ENCODE measurements around the gene CYBRD1.
"Not testable (repeated sequence)": the region's sequence is repeated elsewhere in the genome, so short reads cannot be mapped to it uniquely, and the experiment has no call there.

CYBRD1 gene

GRCh38 chr2:171530859-171531258, 8.6 kb downstream of the CYBRD1 start:
- not testable (repeated sequence) for H3K4me3 ChIP-seq (ENCODE audit: extremely low read depth, insufficient read depth, low read length, poor library complexity, severe bottlenecking); H3K9me3 ChIP-seq (ENCODE audit: control insufficient read depth, low read length); H3K27ac ChIP-seq (ENCODE audit: low read depth, low read length, severe bottlenecking); H3K36me3 ChIP-seq (ENCODE audit: control insufficient read depth, insufficient read depth, low read length)
- H3K4me1 ChIP-seq (ENCODE audit: control insufficient read depth, insufficient read depth, low read length, poor library complexity, severe bottlenecking): peaks cover 10% of the 10 kb centered on the region
- WGBS, 2 experiments (ENCODE audit: insufficient coverage in 2 of 2): no CpG with 5 or more reads among the region's 1 CpG

DNA sequence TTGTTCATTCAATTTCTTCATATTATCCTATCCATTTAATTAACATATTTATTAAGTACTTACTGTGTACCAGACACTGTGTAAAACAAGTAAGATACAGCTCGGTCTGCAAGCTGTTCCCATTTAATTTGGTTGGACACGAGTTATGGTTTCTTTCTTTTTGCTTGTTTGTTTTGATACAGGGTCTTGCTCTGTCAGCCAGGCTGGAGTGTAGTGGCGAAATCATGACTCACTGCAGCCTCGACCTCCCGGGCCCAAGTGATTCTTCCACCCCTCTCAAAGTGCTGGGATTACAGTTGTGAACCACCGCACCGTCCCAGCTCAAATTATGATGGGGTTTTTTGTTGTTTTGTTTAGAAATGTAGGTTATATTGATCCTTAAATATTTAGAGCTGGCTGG, 9.0 kb downstream of the CYBRD1 start:
- H3K36me3 ChIP-seq (ENCODE audit: control insufficient read depth, insufficient read depth, low read length): peaks cover 5% of the 10 kb centered on the region
- peaks cover 10% of the 10 kb centered on the region for H3K4me1 ChIP-seq (ENCODE audit: control insufficient read depth, insufficient read depth, low read length, poor library complexity, severe bottlenecking)
- no peak overlapping the region for H3K4me3 ChIP-seq (ENCODE audit: extremely low read depth, insufficient read depth, low read length, poor library complexity, severe bottlenecking)
- WGBS, 2 experiments (ENCODE audit: insufficient coverage in 2 of 2): 48 to 83% methylated on average over 1 to 3 of the region's 7 CpGs
- no peaks in the 10 kb centered on the region for H3K9me3 ChIP-seq (ENCODE audit: control insufficient read depth, low read length)
- H3K27ac ChIP-seq (ENCODE audit: low read depth, low read length, severe bottlenecking): no peak overlapping the region

GRCh38 chr2:171531836-171532450, 9.7 kb downstream of the CYBRD1 start:
- Histone ChIP-seq H3K4me1 (ENCODE audit: control insufficient read depth, insufficient read depth, low read length, poor library complexity, severe bottlenecking) (peaks cover 10% of the 10 kb centered on the region), H3K36me3 (ENCODE audit: control insufficient read depth, insufficient read depth, low read length) (peaks cover 5% of the 10 kb centered on the region), H3K27ac (ENCODE audit: low read depth, low read length, severe bottlenecking) (no peak overlapping the region), H3K9me3 (ENCODE audit: control insufficient read depth, low read length) (no peaks in the 10 kb centered on the region), H3K4me3 (ENCODE audit: extremely low read depth, insufficient read depth, low read length, poor library complexity, severe bottlenecking) (no peak overlapping the region)
- WGBS, 2 experiments (ENCODE audit: insufficient coverage in 2 of 2): 78 to 90% methylated on average over 1 to 2 of the region's 3 CpGs

- peaks cover 10% of the 10 kb centered on the region for H3K4me1 ChIP-seq (ENCODE audit: control insufficient read depth, insufficient read depth, low read length, poor library complexity, severe bottlenecking)
- WGBS, 2 experiments (ENCODE audit: insufficient coverage in 2 of 2): 88 to 100% methylated on average over 1 of the region's 1 CpG
- H3K27ac ChIP-seq (ENCODE audit: low read depth, low read length, severe bottlenecking): no peak overlapping the region
- H3K9me3 ChIP-seq (ENCODE audit: control insufficient read depth, low read length): no peaks in the 10 kb centered on the region
- H3K36me3 ChIP-seq (ENCODE audit: control insufficient read depth, insufficient read depth, low read length): peaks cover 4% of the 10 kb centered on the region
- H3K4me3 ChIP-seq (ENCODE audit: extremely low read depth, insufficient read depth, low read length, poor library complexity, severe bottlenecking): no peak overlapping the region
These were observed 11.1 kb downstream of the CYBRD1 start for GRCh38 chr2:171533331-171533730.

DNA sequence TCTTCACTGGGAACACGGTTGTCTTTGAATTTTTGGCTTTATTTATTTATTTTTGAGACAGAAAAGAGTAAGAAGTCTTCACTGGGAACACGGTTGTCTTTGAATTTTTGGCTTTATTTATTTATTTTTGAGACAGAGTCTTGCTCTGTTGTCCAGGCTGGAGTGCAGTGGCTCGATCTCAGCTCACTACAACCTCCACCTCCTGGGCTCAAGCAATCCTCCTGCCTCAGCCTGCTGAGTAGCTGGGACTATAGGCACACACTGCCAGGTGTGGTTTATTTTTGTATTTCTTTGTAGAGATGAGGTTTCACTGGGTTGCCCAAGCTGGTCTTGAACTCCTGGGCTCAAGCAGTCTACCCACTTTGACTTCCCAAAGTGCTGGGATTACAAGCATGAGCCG, 13.3 kb downstream of the CYBRD1 start:
- 90 to 93% methylated on average over 2 of the region's 4 CpGs for WGBS, 2 experiments (ENCODE audit: insufficient coverage in 2 of 2)

GRCh38 chr2:171540437-171540836, 18.2 kb downstream of the CYBRD1 start:
- Histone ChIP-seq H3K4me3 (ENCODE audit: extremely low read depth, insufficient read depth, low read length, poor library complexity, severe bottlenecking) (no peak overlapping the region), H3K27ac (ENCODE audit: low read depth, low read length, severe bottlenecking) (no peak overlapping the region), H3K9me3 (ENCODE audit: control insufficient read depth, low read length) (no peaks in the 10 kb centered on the region), H3K36me3 (ENCODE audit: control insufficient read depth, insufficient read depth, low read length) (no peaks in the 10 kb centered on the region), H3K4me1 (ENCODE audit: control insufficient read depth, insufficient read depth, low read length, poor library complexity, severe bottlenecking) (no peaks in the 10 kb centered on the region)
- no CpG with 5 or more reads among the region's 4 CpGs for WGBS, 2 experiments (ENCODE audit: insufficient coverage in 2 of 2)

More for the DNA sequence above, 13.3 kb downstream of the CYBRD1 start:
- H3K36me3 ChIP-seq (ENCODE audit: control insufficient read depth, insufficient read depth, low read length); H3K4me3 ChIP-seq (ENCODE audit: extremely low read depth, insufficient read depth, low read length, poor library complexity, severe bottlenecking); H3K27ac ChIP-seq (ENCODE audit: low read depth, low read length, severe bottlenecking); H3K9me3 ChIP-seq (ENCODE audit: control insufficient read depth, low read length): not testable (repeated sequence)
- peaks cover 10% of the 10 kb centered on the region for H3K4me1 ChIP-seq (ENCODE audit: control insufficient read depth, insufficient read depth, low read length, poor library complexity, severe bottlenecking)

GRCh38 chr2:171541202-171541887, 19.1 kb downstream of the CYBRD1 start:
- Histone ChIP-seq H3K9me3 (ENCODE audit: control insufficient read depth, low read length) (no peaks in the 10 kb centered on the region), H3K27ac (ENCODE audit: low read depth, low read length, severe bottlenecking) (no peak overlapping the region), H3K4me3 (ENCODE audit: extremely low read depth, insufficient read depth, low read length, poor library complexity, severe bottlenecking) (no peak overlapping the region), H3K36me3 (ENCODE audit: control insufficient read depth, insufficient read depth, low read length) (no peaks in the 10 kb centered on the region), H3K4me1 (ENCODE audit: control insufficient read depth, insufficient read depth, low read length, poor library complexity, severe bottlenecking) (no peaks in the 10 kb centered on the region)
- 83 to 90% methylated on average over 5 to 6 of the region's 6 CpGs for WGBS, 2 experiments (ENCODE audit: insufficient coverage in 2 of 2)

- Histone ChIP-seq H3K9me3 (ENCODE audit: control insufficient read depth, low read length) (no peaks in the 10 kb centered on the region), H3K27ac (ENCODE audit: low read depth, low read length, severe bottlenecking) (no peak overlapping the region), H3K4me1 (ENCODE audit: control insufficient read depth, insufficient read depth, low read length, poor library complexity, severe bottlenecking) (no peaks in the 10 kb centered on the region), H3K4me3 (ENCODE audit: extremely low read depth, insufficient read depth, low read length, poor library complexity, severe bottlenecking) (no peak overlapping the region), H3K36me3 (ENCODE audit: control insufficient read depth, insufficient read depth, low read length) (no peaks in the 10 kb centered on the region)
- no CpG with 5 or more reads among the region's 1 CpG for WGBS, 2 experiments (ENCODE audit: insufficient coverage in 2 of 2)
These were observed 22.8 kb downstream of the CYBRD1 start for GRCh38 chr2:171545086-171545485.

DNA sequence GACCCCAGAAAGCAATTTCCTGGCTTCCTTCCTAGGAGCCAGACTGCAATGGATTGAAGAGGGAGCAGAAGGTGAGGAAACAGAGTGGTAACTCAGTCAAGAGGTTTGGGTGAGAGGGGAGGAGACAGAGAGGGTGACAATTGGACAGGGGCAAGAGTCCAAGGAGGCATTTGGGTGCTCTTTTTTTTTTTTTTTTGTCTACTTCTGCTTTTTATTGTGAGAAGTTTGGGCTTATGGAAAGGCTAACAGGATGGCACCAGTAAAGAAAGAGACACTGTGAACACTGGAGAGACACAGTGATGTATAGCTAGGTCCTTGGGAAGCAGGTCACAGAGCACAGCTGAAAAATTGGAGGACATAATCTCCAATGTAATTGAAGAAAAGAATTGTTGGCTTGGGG, 25.0 kb downstream of the CYBRD1 start:
- Histone ChIP-seq H3K4me1 (ENCODE audit: control insufficient read depth, insufficient read depth, low read length, poor library complexity, severe bottlenecking) (no peaks in the 10 kb centered on the region), H3K27ac (ENCODE audit: low read depth, low read length, severe bottlenecking) (no peak overlapping the region), H3K4me3 (ENCODE audit: extremely low read depth, insufficient read depth, low read length, poor library complexity, severe bottlenecking) (no peak overlapping the region), H3K9me3 (ENCODE audit: control insufficient read depth, low read length) (no peaks in the 10 kb centered on the region), H3K36me3 (ENCODE audit: control insufficient read depth, insufficient read depth, low read length) (no peaks in the 10 kb centered on the region)

DNA sequence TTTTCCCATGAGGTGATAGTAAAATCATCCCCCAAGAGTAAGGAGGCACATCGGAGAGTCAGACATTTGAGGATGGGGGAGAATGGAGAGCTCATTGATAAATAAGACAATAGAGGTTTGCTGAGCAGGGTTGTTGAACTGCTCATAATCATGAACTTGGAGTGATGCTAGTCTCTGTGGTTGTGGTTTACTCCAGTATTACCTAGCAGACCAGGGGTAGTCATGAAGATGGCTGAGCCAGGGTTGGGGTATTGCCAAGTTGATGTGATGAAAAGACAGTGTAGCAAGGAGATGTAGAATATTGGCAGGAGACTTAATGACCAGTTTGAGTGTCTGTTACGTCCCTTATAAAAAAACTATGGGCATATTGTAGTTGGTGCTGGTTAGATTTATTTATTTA, 25.4 kb downstream of the CYBRD1 start:
- no peaks in the 10 kb centered on the region for H3K36me3 ChIP-seq (ENCODE audit: control insufficient read depth, insufficient read depth, low read length)
- no peaks in the 10 kb centered on the region for H3K4me1 ChIP-seq (ENCODE audit: control insufficient read depth, insufficient read depth, low read length, poor library complexity, severe bottlenecking)
- 100% methylated on average over 1 of the region's 2 CpGs for WGBS, 2 experiments (ENCODE audit: insufficient coverage in 2 of 2)

GRCh38 chr2:171550613-171551012, 28.3 kb downstream of the CYBRD1 start:
- Histone ChIP-seq H3K4me1 (ENCODE audit: control insufficient read depth, insufficient read depth, low read length, poor library complexity, severe bottlenecking) (no peaks in the 10 kb centered on the region), H3K9me3 (ENCODE audit: control insufficient read depth, low read length) (no peaks in the 10 kb centered on the region), H3K36me3 (ENCODE audit: control insufficient read depth, insufficient read depth, low read length) (no peaks in the 10 kb centered on the region), H3K4me3 (ENCODE audit: extremely low read depth, insufficient read depth, low read length, poor library complexity, severe bottlenecking) (no peak overlapping the region), H3K27ac (ENCODE audit: low read depth, low read length, severe bottlenecking) (no peak overlapping the region)

More for the DNA sequence above, 25.4 kb downstream of the CYBRD1 start:
- Histone ChIP-seq H3K9me3 (ENCODE audit: control insufficient read depth, low read length) (no peaks in the 10 kb centered on the region), H3K4me3 (ENCODE audit: extremely low read depth, insufficient read depth, low read length, poor library complexity, severe bottlenecking) (no peak overlapping the region), H3K27ac (ENCODE audit: low read depth, low read length, severe bottlenecking) (no peak overlapping the region)
